Stimulated activated CD4-positive, alpha-beta T cell treated with anti-CD3 and anti-CD28 coated beads, Interleukin-2, amount 100 ng/mL, for 48 hours (primary cell): ENCODE results near the gene BTBD16.

ENCODE experiments used
- DNase-seq, 2 donors: peaks; one replicate each; pipeline ENCODE4 v3.0.0-alpha.2; 2020

BTBD16 gene

GRCh38 chr10:122271076-122271475 lies at the start of gene BTBD16:
TSS of gene BTBD16 (plus strand) at chr10:122271296. CDS start at chr10:122275082, 3,786 bp downstream.
- DNase-seq = no peak

GRCh38 chr10:122221958-122222357 lies 49.1 kb upstream of the BTBD16 start:
- DNase-seq = no peak

GRCh38 chr10:122222638-122223037 lies 48.5 kb upstream of the BTBD16 start:
- DNase-seq = no peak

GRCh38 chr10:122224159-122224558 lies 46.9 kb upstream of the BTBD16 start:
- no peak for DNase-seq

GRCh38 chr10:122225330-122225729 lies 45.8 kb upstream of the BTBD16 start:
- DNase-seq = no peak

GRCh38 chr10:122227754-122228153 lies 43.3 kb upstream of the BTBD16 start:
- DNase-seq = no peak

GRCh38 chr10:122229666-122230065 lies 41.4 kb upstream of the BTBD16 start:
- DNase-seq = no peak

- DNase-seq = no peak
Measured at GRCh38 chr10:122230222-122230621, 40.9 kb upstream of the BTBD16 start.

- DNase-seq = no peak
Measured at GRCh38 chr10:122232769-122233168, 38.3 kb upstream of the BTBD16 start.

- no peak for DNase-seq
Measured at GRCh38 chr10:122233857-122234348, 37.2 kb upstream of the BTBD16 start.

GRCh38 chr10:122234416-122234815 lies 36.7 kb upstream of the BTBD16 start:
- DNase-seq = no peak

GRCh38 chr10:122236690-122237306 lies 34.3 kb upstream of the BTBD16 start:
- DNase-seq = no peak

GRCh38 chr10:122237331-122237990 lies 33.6 kb upstream of the BTBD16 start:
- no peak for DNase-seq

GRCh38 chr10:122239578-122240257 lies 31.4 kb upstream of the BTBD16 start:
- DNase-seq = no peak

- no peak for DNase-seq
Measured at GRCh38 chr10:122240401-122240800, 30.7 kb upstream of the BTBD16 start.

GRCh38 chr10:122241836-122242235 lies 29.3 kb upstream of the BTBD16 start:
- DNase-seq = no peak

GRCh38 chr10:122243550-122243949 lies 27.5 kb upstream of the BTBD16 start:
- DNase-seq = no peak

- no peak for DNase-seq
Measured at GRCh38 chr10:122244001-122244975, 26.8 kb upstream of the BTBD16 start.

GRCh38 chr10:122245136-122245535 lies 26.0 kb upstream of the BTBD16 start:
- no peak for DNase-seq

GRCh38 chr10:122245897-122246296 lies 25.2 kb upstream of the BTBD16 start:
- DNase-seq = no peak

GRCh38 chr10:122246830-122247520 lies 24.1 kb upstream of the BTBD16 start:
- no peak for DNase-seq
